SKM-1 treated with dmso at 0.1 percent for 144 hours (cell line): Measurements from ENCODE around the gene FYTTD1.

Experiments used
- DNase-seq: peaks from one replicate; lab custom pipeline; 2025; ENCODE audit not compliant: unreplicated experiment; lab: John Stamatoyannopoulos, UW

FYTTD1 gene

GRCh38 chr3:197736491-197737318 is 13.0 kb upstream of the FYTTD1 start, which contains the start of gene RUBCN:
RUBCN (minus strand) TSS chr3:197736904; CDS start chr3:197736719, 185 bp downstream.
- DNase-seq = peak; percentile 92

GRCh38 chr3:197737319-197737649 is 12.4 kb upstream of the FYTTD1 start:
- no peak for DNase-seq

GRCh38 chr3:197737749-197738462 is 11.8 kb upstream of the FYTTD1 start:
- DNase-seq = no peak

- no peak for DNase-seq
Observed at GRCh38 chr3:197742787-197743186, 6.9 kb upstream of the FYTTD1 start.

- DNase-seq = peak; percentile 27
Observed at GRCh38 chr3:197746209-197746608, 3.5 kb upstream of the FYTTD1 start.

GRCh38 chr3:197746801-197747237 is 2.9 kb upstream of the FYTTD1 start:
- DNase-seq = peak; percentile 89

GRCh38 chr3:197748597-197749314 is 927 bp upstream of the FYTTD1 start:
- DNase-seq = no peak

GRCh38 chr3:197749315-197749600 is 425 bp upstream of the FYTTD1 start:
- no peak for DNase-seq

GRCh38 chr3:197750396-197750831 is 731 bp downstream of the FYTTD1 start:
- DNase-seq = peak; percentile 28

- DNase-seq = peak; percentile 22
Observed at GRCh38 chr3:197750858-197751737, 1.4 kb downstream of the FYTTD1 start.

- DNase-seq = no peak
Observed at GRCh38 chr3:197752107-197752506, 2.4 kb downstream of the FYTTD1 start.

- DNase-seq = no peak
Observed at GRCh38 chr3:197753263-197753662, 3.6 kb downstream of the FYTTD1 start.

- no peak for DNase-seq
Observed at GRCh38 chr3:197756704-197757103, 7.0 kb downstream of the FYTTD1 start.

- no peak for DNase-seq
Observed at GRCh38 chr3:197758512-197758911, 8.8 kb downstream of the FYTTD1 start.

- DNase-seq = no peak
Observed at GRCh38 chr3:197761784-197762183, 12.1 kb downstream of the FYTTD1 start.

GRCh38 chr3:197775317-197775716 is 25.6 kb downstream of the FYTTD1 start:
- DNase-seq = no peak

GRCh38 chr3:197782230-197782629 is 32.5 kb downstream of the FYTTD1 start:
- DNase-seq = no peak

- DNase-seq = no peak
Observed at GRCh38 chr3:197784019-197784585, 34.4 kb downstream of the FYTTD1 start.

GRCh38 chr3:197787412-197787811 is 37.7 kb downstream of the FYTTD1 start:
- DNase-seq = no peak

GRCh38 chr3:197789309-197789708 is 39.6 kb downstream of the FYTTD1 start:
- DNase-seq = no peak
